K562 (cell line): ENCODE measurements around the gene NNAT. TPM values are rescaled to one million over a fixed set of nuclear protein-coding genes. Genes with fewer than 3 reads are reported as not detected.

Source experiments
- AFF4 ChIP-seq: sonication (generic); formaldehyde crosslinking; IDR thresholded peaks from 2 replicates; pipeline ENCODE4 v1.8.0; 2023; ENCODE audit warnings: mild to moderate bottlenecking, missing genetic modification reagents
- HNRNPK ChIP-seq: fragments of 200-400 bp; formaldehyde crosslinking; IDR thresholded peaks from one replicate; pipeline ENCODE4 v1.6.1; 2018; ENCODE audit warnings: mild to moderate bottlenecking, low read depth, low read length; ENCODE audit not compliant: poor library complexity, severe bottlenecking
- KDM5B ChIP-seq: fragments of 200-600 bp; sonication (generic); IDR thresholded peaks from 2 replicates; pipeline ENCODE4 v1.6.1; 2012; ENCODE audit warnings: low read depth, mild to moderate bottlenecking, moderate library complexity, low read length, control low read depth, inconsistent platforms; ENCODE audit not compliant: insufficient replicate concordance
- KLF16 ChIP-seq: IDR thresholded peaks from 2 replicates; pipeline ENCODE4 v1.6.1; 2016; ENCODE audit warnings: antibody characterized with exemption
- MAZ ChIP-seq, 2 experiments: fragments of 450-650 bp in 1 of 2; sonication (generic) in 1 of 2; formaldehyde crosslinking; IDR thresholded peaks in 1 of 2; conservative IDR thresholded peaks in 1 of 2; 2 replicates each; pipeline versions ENCODE4 v1.4.0 to v1.5.0; 2020; ENCODE audit warnings: mild to moderate bottlenecking in 1 of 2, missing genetic modification reagents in 1 of 2
- PRPF4 ChIP-seq: fragments of 200-400 bp; formaldehyde crosslinking; IDR thresholded peaks from one replicate; pipeline ENCODE4 v1.6.1; 2017; ENCODE audit warnings: low read length, low read depth, mild to moderate bottlenecking; ENCODE audit not compliant: insufficient read depth, poor library complexity, severe bottlenecking
- SAP30 ChIP-seq: fragments of 200-600 bp; sonication (generic); IDR thresholded peaks from 2 replicates; pipeline ENCODE4 v1.6.1; 2012; ENCODE audit warnings: borderline replicate concordance, low read depth, mild to moderate bottlenecking, moderate library complexity, low read length, control low read depth, inconsistent platforms; ENCODE audit not compliant: insufficient read depth, poor library complexity, severe bottlenecking
- SRSF9 ChIP-seq: fragments of 200-400 bp; formaldehyde crosslinking; IDR thresholded peaks from 2 replicates; pipeline ENCODE4 v1.6.1; 2017; ENCODE audit warnings: low read depth, low read length, borderline replicate concordance
- TAL1 ChIP-seq: fragments of 450-650 bp; IDR thresholded peaks from 2 replicates; pipeline ENCODE4 v1.6.1; 2016; ENCODE audit warnings: mild to moderate bottlenecking
- ZBTB26 ChIP-seq: fragments of 450-650 bp; formaldehyde crosslinking; IDR thresholded peaks from 2 replicates; pipeline ENCODE4 v1.4.0; 2022; ENCODE audit warnings: missing genetic modification characterization
- ZNF609 ChIP-seq: sonication (generic); formaldehyde crosslinking; IDR thresholded peaks from 2 replicates; pipeline ENCODE4 v1.8.1; 2023; ENCODE audit warnings: missing genetic modification reagents, mild to moderate bottlenecking, borderline replicate concordance
- polyA plus RNA-seq, 8 experiments: library from polyadenylated mRNA; depleted of rRNA in 4 of 8; stranded (reverse) in 5 of 8; unstranded in 3 of 8; fragments of >200 nt; fragmentation: Nextera tagmentation in 2 of 8; fragmentation: Illumina TruSeq in 1 of 8; extraction: Ambion mirVana in 2 of 8; extraction: Trizol in 1 of 8; gene quantifications; 2 replicates each; pipeline versions ENCODE4 v1.2.1 to v1.2.3, GENCODE V29; 2011 to 2014; ENCODE audit warnings: inconsistent platforms in 1 of 8, missing spikeins in 1 of 8
- total RNA-seq, 7 experiments: library from RNA; depleted of rRNA in 6 of 7; stranded (reverse); fragments of >200 nt in 6 of 7; fragmentation: Illumina TruSeq in 2 of 7; extraction: Trizol in 2 of 7; gene quantifications; 2 replicates each; pipeline versions ENCODE4 v1.2.1 to v1.2.3, GENCODE V29; 2011 to 2021; ENCODE audit warnings: low replicate concordance in 1 of 7
- TF ChIP-seq, protein P1 (sequence below): IDR thresholded peaks from 2 replicates; pipeline ENCODE4 v1.6.1; 2011; ENCODE audit warnings: borderline replicate concordance, low read depth, mild to moderate bottlenecking, moderate library complexity, low read length; ENCODE audit not compliant: insufficient read depth, poor library complexity, severe bottlenecking

NNAT gene
- total and polyA plus RNA-seq, 9 of the 15 experiments (the other 6 are each of a cell fraction or from before 2014, with no cell fraction given), result 0.13 TPM; not detected in 8

- no peak for TF ChIP-seq HNRNPK
- peak; percentile 35 for TF ChIP-seq TAL1
- no peak for TF ChIP-seq KLF16
- TF ChIP-seq PRPF4, result no peak
- TF ChIP-seq AFF4 (CRISPR knock-in tag), result no peak
- 0 out of 2 replicates have a peak, but pooled peaks have one; percentile 21 for TF ChIP-seq ZNF609 (CRISPR knock-in tag)
- TF ChIP-seq SRSF9, result no peak
- TF ChIP-seq SAP30, result peak; percentile 85
- 0 out of 2 replicates have a peak, but pooled peaks have one; percentile 32 for TF ChIP-seq ZBTB26
- TF ChIP-seq MAZ (CRISPR knock-in tag; conservative IDR thresholded peaks at IDR 0.05 in 1 of 2, IDR thresholded peaks at IDR 0.05 in 1 of 2), result peak; percentile 46 to 68
- peak; percentile 76 for TF ChIP-seq KDM5B
- TF ChIP-seq, protein P1, sequence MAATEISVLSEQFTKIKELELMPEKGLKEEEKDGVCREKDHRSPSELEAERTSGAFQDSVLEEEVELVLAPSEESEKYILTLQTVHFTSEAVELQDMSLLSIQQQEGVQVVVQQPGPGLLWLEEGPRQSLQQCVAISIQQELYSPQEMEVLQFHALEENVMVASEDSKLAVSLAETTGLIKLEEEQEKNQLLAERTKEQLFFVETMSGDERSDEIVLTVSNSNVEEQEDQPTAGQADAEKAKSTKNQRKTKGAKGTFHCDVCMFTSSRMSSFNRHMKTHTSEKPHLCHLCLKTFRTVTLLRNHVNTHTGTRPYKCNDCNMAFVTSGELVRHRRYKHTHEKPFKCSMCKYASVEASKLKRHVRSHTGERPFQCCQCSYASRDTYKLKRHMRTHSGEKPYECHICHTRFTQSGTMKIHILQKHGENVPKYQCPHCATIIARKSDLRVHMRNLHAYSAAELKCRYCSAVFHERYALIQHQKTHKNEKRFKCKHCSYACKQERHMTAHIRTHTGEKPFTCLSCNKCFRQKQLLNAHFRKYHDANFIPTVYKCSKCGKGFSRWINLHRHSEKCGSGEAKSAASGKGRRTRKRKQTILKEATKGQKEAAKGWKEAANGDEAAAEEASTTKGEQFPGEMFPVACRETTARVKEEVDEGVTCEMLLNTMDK, result no peak
These were observed 6.8 kb downstream of the NNAT start, which contains the start of gene BLCAP (continued) for GRCh38 chr20:37527638-37528445.
